AG10803 (cell line): Measurements from ENCODE around the gene CAGE1.
A peak's percentile ranks its signal among the peaks of the same experiment; 100 is the strongest.
"Not testable (repeated sequence)": the region's sequence is repeated elsewhere in the genome, so short reads cannot be mapped to it uniquely, and the experiment has no call there.

Experiments used
- DNase-seq: peaks from one replicate; pipeline ENCODE4 v3.0.0; 2010; ENCODE audit warnings: low read depth
- H3K4me3 ChIP-seq: 2 replicates; pipeline ENCODE4 v1.5.1; 2011; ENCODE audit warnings: mild to moderate bottlenecking, low read length, control low read depth
- CTCF ChIP-seq: conservative IDR thresholded peaks from 2 replicates; pipeline ENCODE4 v1.5.1; 2011; ENCODE audit warnings: mild to moderate bottlenecking, low read length, control low read depth, inconsistent platforms

CAGE1 gene

GRCh38 chr6:7367408-7367807 lies 22.1 kb downstream of the CAGE1 start:
- DNase-seq = no peak
- TF ChIP-seq CTCF = no peak
- no peak overlapping the region for H3K4me3 ChIP-seq

DNA sequence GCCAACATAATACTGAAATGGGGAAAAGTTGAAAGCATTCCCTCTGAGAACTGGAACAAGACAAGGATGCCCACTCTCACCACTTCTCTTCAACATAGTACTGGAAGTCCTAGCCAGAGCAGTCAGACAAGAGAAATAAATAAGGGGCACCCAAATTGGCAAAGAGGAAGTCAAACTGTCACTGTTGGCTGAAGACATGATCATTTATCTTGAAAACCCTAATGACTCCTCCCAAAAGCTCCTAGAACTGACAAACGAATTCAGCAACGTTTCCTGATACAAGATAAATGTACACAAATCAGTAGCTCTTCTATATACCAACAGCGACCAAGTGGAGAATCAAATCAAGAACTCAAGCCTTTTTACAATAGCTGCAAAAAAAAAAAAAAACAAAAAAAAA lies 37.6 kb downstream of the CAGE1 start:
- not testable (repeated sequence) for H3K4me3 ChIP-seq, DNase-seq

DNA sequence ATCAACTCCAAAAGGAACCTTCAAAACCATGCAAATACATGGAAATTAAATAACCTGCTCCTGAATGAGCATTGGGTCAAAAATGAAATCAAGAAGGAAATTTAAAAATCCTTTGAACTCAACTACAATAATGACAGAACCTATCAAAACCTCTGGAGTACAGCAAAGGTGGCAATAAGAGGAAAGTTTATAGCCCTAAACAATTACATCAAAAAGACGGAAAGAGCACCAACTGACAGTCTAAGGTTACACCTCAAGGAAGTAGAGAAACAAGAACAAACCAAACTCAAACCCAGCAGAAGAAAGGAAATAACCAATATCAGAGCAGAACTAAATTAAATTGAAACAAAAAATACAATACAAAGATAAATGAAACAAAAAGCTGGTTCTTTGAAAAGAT lies 39.0 kb downstream of the CAGE1 start:
- H3K4me3 ChIP-seq, DNase-seq: not testable (repeated sequence)

DNA sequence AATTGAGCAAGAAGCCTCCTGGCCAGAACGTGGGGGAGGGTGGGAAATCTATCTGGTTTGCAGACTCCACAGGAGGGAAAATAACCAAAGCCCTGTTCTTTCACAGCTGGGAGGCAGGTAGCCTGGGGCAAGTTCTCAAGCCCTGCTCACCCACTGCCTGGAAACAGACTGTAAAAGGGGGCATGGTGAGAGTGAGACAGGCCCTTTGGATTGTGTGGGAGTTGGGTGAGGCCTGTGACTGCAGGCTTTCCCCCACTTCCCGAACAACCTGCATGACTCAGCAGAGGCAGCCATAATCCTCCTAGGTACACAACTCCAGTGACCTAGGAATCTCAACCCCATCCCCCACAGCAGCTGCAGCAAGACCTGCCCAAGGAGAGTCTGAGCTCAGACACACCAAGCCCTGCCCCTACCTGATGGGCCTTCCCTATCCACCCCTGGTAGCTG lies 42.0 kb downstream of the CAGE1 start:
- DNase-seq, H3K4me3 ChIP-seq: not testable (repeated sequence)

- not testable (repeated sequence) for H3K4me3 ChIP-seq, DNase-seq
These were observed 44.6 kb downstream of the CAGE1 start for GRCh38 chr6:7344773-7345450.

GRCh38 chr6:7343546-7344475 lies 45.7 kb downstream of the CAGE1 start:
- DNase-seq = no peak
- no peak for TF ChIP-seq CTCF

GRCh38 chr6:7341989-7342742 lies 47.4 kb downstream of the CAGE1 start:
- TF ChIP-seq CTCF = no peak
- DNase-seq = peak; percentile 5

More at GRCh38 chr6:7343546-7344475, 45.7 kb downstream of the CAGE1 start:
- H3K4me3 ChIP-seq = no peak overlapping the region

DNA sequence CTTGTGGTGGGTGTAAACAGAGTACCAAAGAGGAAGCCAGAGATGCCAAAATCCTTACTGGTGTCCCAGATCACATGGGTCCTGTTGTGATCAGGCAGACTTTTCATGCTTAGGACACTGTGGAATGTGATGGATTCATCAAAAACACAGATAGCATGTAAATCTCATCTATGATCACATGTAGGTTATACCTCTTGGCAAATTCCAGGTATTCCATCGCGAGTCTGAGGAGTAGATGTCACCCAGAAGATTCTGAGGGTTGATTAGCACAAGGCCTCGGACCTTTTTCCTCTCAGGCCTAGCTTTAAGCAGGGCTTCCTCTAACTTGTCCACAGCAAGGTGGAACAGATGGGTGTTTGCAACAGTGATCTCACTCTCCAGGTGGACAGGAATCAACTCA lies 48.3 kb downstream of the CAGE1 start:
- H3K4me3 ChIP-seq = no peak overlapping the region
- DNase-seq = no peak
- TF ChIP-seq CTCF = no peak

More at GRCh38 chr6:7341989-7342742, 47.4 kb downstream of the CAGE1 start:
- H3K4me3 ChIP-seq = no peak overlapping the region
